Activated CD4-positive, CD25-positive, alpha-beta regulatory T cell (primary cell): ENCODE results near the gene PPP2R3A.
"Not testable (repeated sequence)": the region's sequence is repeated elsewhere in the genome, so short reads cannot be mapped to it uniquely, and the experiment has no call there.

Experiments used
- DNase-seq, 4 experiments: peaks; one replicate each; lab custom pipeline; 2025; lab: John Stamatoyannopoulos, UW

The PPP2R3A gene

GRCh38 chr3:136149667-136150066 is 184.1 kb downstream of the PPP2R3A start:
- DNase-seq: no peak

GRCh38 chr3:136151219-136151618 is 185.7 kb downstream of the PPP2R3A start:
- no peak for DNase-seq

GRCh38 chr3:136152176-136152843 is 186.8 kb downstream of the PPP2R3A start:
- DNase-seq: no peak

GRCh38 chr3:136152963-136153362 is 187.4 kb downstream of the PPP2R3A start:
- no peak for DNase-seq

- no peak for DNase-seq
Measured at GRCh38 chr3:136161516-136161915, 196.0 kb downstream of the PPP2R3A start.

- DNase-seq: no peak
Measured at GRCh38 chr3:136162322-136162721, 196.8 kb downstream of the PPP2R3A start.

GRCh38 chr3:136163607-136164006 is 198.1 kb downstream of the PPP2R3A start:
- DNase-seq: not testable (repeated sequence)

- DNase-seq: no peak
Measured at GRCh38 chr3:136166507-136166906, 201.0 kb downstream of the PPP2R3A start.

- not testable (repeated sequence) for DNase-seq
Measured at GRCh38 chr3:136168236-136168635, 202.7 kb downstream of the PPP2R3A start.

- peak in 1 of 4 experiments; percentile 4 for DNase-seq
Measured at GRCh38 chr3:136171097-136171542, 205.6 kb downstream of the PPP2R3A start.

- no peak for DNase-seq
Measured at GRCh38 chr3:136173939-136174490, 208.5 kb downstream of the PPP2R3A start.

- DNase-seq: no peak
Measured at GRCh38 chr3:136177876-136178275, 212.3 kb downstream of the PPP2R3A start.

- DNase-seq: no peak
Measured at GRCh38 chr3:136181741-136182140, 216.2 kb downstream of the PPP2R3A start.

GRCh38 chr3:136184703-136185102 is 219.2 kb downstream of the PPP2R3A start:
- DNase-seq: no peak

GRCh38 chr3:136186344-136186743 is 220.8 kb downstream of the PPP2R3A start:
- DNase-seq: no peak

- DNase-seq: no peak
Measured at GRCh38 chr3:136186846-136187245, 221.3 kb downstream of the PPP2R3A start.

- DNase-seq: no peak
Measured at GRCh38 chr3:136187868-136188267, 222.3 kb downstream of the PPP2R3A start.

- DNase-seq: no peak
Measured at GRCh38 chr3:136189043-136189442, 223.5 kb downstream of the PPP2R3A start.

- no peak for DNase-seq
Measured at GRCh38 chr3:136189859-136190617, 224.5 kb downstream of the PPP2R3A start.

GRCh38 chr3:136192195-136192594 is 226.7 kb downstream of the PPP2R3A start:
- not testable (repeated sequence) for DNase-seq

- DNase-seq: no peak
Measured at GRCh38 chr3:136192831-136193230, 227.3 kb downstream of the PPP2R3A start.

- no peak for DNase-seq
Measured at GRCh38 chr3:136193278-136194054, 227.9 kb downstream of the PPP2R3A start.
